NCI-H2107 (cell line): ENCODE data around the gene RAB27A.
"Not testable (repeated sequence)": the region's sequence is repeated elsewhere in the genome, so short reads cannot be mapped to it uniquely, and the experiment has no call there.

Experiments used
- DNase-seq: peaks from one replicate; lab custom pipeline; 2025; lab: John Stamatoyannopoulos, UW

RAB27A gene

DNA sequence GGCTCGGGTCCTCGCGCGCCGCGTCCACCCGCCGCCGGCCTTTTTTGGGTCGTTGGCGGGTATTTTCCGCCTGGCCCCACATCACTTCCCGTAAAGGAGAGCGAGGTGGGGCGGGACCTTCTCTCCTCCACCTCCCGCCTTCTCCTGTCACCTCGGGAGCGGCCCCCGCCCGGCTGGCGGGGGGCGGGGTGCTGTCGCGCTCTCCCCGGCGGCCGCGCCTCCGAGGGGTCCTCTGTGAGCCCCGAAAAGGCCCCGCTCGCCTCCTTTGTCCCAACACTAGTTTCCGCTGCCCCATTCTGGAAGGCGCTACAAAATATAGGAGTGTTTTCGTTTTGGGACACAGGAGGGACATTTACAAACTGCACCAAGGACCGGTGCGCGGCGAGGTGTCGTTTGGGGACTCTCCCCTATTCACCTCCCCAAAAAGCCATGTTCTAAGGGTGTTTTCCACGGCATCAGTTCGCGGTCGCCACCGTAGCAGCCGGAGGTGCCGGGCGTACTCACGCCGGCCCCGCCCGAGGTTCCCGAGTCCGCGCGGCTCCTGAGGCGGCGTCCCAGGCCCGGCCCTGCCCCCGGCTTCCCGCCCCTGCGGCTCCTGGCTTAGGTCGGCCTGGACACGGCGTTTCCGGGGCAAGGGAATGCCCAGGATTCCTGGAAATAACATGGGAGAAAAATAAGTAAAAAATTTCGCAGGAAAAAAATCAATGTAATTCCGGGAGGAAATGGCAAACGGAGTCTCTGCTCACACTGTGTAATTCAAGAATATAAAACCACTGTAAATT lies at the start of gene RAB27A:
RAB27A (minus strand) TSS at position 68 of the 782 bp plus-strand sequence. CDS start 54,879 bp downstream, outside the sequence.
- DNase-seq, result peak; percentile 2

DNA sequence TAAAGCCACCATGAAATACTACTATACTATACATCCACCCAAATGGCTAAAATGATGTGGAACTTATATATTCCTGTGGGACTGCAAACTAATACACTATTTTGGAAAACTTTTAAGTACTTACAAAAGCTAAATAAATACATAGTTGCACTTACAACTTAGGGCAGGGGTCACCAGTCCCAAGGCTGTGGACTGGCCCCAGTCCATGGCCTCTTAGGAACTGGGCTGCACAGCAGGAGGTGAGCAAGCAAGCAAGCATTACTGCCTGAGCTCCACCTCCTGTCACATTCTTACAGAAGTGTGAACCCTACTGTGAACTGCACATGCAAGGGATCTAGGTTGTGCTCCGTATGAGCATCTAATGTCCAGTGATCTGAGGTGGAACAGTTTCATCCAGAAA lies 47.5 kb upstream of the RAB27A start:
- no peak for DNase-seq

DNA sequence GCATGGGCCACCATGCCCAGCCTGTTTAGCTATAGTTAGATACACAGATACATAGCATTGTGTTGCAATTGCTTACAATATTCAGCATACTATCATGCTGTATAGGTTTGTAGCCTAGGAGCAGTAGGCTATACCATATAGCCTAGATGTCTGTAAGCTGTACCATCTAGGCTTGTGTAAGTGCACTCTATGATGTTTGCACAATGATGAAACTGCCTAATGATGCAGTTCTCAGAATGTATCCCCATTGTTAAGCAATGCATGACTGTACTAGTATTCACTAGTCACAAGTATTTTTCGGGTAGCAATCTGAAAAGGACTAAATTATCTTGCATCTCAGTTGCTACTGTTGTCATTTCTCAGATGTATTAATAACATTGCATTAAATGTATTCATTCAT lies 45.4 kb upstream of the RAB27A start:
- DNase-seq, result no peak

DNA sequence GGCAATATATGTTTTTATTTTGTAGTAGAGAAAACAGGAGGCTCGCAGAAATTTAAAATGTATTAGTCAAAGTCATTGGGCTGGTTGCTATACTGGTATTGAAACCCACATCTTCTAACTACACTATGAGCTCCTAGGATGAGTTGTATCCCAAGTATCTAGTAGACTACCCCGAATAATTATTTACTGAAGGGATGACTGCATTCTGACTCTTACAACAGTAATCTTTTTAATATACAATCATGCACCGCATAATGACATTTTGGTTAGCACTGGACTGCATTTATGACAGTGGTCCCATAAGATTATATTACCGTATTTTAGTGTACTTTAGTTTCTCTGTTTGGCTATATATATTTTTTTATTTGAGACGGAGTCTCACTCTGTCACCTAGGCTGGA lies 44.8 kb upstream of the RAB27A start:
- DNase-seq, result no peak

DNA sequence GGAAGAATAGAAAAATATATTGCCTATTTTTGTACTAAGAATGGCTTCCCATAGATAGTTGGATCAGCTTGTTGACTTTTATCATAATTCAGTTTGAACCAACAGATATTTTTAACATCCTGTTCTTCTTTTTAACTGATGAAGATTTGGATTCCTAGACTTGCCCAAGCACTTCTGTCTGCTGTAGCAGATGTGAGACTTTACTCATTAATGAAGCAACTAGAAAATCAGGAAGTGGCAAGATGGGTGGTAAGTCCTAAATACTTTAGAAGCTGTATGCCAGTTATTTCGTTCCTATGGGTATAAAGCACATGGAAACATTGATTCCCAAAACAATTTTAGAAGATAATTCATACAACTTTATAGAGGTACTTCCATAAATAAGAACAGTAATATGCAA lies 37.8 kb upstream of the RAB27A start:
- no peak for DNase-seq

DNA sequence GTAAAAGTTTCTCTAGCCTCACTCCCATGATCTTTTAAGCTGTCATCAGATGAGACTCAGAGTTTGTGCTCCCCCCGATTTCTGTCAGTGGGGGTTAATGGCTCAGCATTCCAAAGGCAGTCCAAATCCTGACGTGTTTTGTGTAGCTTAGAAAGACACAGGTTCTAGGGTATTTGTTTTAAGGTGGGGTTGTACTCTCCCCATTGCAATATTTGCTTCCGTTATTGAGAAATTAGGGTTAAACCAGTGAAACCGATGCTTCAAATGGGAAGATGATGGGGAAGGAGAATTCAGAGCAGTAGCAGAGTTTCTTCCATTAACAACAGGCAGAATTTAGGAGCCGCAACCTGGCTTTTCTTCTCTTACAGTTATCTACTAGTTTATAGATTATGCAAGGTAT lies 32.9 kb upstream of the RAB27A start:
- no peak for DNase-seq

DNA sequence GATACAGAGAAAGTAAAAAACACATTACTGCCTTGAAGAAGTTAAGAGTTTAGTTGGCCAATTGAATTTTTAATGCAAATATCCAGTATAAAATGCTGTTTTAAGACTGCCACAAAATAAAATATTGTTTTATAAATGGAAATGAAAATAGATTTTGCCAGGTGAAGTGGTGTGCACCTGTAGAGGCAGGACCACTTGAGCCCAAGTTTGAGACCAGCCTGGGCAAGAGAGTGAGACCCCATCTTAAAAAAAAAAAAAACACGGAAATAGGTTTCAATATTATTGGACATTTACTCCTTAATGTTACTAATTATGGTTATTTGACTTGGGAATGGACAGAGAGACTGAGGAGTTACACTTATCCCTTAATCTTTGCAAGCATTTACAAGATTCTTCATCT lies 31.4 kb upstream of the RAB27A start:
- no peak for DNase-seq

DNA sequence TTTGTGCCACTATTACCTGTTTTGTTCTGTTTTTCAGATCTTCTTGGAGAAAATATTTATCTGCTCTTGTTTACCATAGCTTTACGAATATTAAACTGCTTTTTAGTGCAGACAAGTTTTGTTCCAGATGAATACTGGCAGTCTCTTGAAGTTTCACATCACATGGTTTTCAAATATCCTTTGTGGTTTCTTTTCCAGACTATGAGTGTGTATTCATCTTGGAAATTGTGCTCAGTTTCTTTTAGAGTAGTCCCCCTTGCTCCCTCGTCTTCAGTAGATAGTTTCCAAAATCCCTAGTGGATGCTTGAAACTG lies 30.6 kb upstream of the RAB27A start:
- no peak for DNase-seq

DNA sequence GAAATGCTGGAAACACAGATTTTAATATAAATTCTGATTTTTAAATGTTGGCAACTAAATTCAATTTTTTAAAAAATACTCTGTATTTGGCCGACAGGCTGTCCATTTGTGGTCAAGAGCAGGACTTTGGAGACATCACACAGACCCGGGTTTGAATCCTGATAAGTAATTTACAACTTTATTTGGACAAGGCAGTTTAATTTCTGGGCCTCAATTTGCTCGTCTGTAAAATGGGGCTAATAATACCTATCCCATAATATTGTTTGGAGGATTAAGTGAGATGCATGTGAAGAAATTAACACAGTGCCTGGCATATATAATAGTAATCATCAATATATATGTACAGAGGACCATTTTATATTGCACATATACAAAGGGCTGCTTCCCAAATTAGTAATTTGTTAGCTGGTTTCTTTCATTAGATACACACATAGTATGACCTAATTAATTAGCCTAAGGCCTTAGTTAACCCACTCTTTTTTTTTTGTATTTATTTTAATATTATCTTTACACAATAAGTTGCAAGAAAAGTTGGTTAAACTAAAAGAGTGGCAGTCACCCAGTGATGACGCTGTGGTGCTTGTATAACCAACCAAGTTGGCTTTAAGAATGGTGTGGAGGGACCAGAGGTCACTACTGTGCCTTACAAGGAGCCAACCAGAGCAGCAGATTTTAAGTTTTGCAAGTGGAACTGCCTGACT lies 30.1 kb upstream of the RAB27A start:
- no peak for DNase-seq

DNA sequence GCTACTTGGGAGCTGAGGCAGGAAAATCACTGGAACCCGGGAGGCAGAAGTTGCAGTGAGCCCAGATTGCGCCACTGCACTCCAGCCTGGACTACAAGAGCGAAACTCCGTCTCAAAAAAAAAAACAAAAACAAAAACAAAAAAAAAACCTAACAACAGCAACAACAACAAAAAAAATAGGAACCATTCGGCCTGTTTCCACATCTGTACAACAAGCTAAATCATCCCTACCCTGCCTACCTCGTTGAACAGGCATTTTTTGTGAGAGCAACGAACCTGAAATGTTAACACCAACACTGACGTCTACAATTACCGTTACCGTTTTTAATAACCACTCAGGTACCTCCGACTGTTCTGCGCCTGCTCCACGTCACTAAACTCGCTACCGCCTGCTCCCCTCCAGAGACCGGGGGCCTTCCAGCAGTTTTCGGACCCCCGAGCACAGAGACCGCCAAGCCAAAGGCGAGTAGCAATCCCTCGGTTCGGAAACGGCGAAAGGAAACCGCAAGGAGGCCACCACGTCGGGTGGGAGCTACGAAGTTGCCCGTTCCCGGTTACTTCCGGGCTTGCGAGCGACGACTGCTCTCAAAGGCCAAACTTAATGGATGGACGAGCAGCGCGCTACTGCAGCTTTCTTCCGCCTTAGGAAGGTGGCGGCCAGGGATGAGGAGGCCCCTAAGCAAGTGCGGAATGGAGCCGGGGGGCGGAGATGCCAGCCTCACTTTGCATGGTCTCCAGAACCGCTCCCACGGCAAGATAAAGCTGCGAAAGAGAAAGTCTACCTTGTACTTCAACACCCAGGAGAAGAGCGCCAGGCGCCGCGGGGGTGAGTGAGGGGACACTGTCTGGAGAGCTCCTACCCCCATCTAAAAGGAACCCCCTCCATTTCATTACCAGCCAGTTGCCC lies 29.2 kb upstream of the RAB27A start, which contains the start of the genes PIGB and PIGBOS1:
PIGB (plus strand) TSS at position 635 of the 907 bp plus-strand sequence; CDS start at position 664, 29 bp downstream.
PIGBOS1 (minus strand) TSS at position 536 of the 907 bp plus-strand sequence. CDS start 1,331 bp downstream, outside the sequence.
- peak; percentile 33 for DNase-seq

DNA sequence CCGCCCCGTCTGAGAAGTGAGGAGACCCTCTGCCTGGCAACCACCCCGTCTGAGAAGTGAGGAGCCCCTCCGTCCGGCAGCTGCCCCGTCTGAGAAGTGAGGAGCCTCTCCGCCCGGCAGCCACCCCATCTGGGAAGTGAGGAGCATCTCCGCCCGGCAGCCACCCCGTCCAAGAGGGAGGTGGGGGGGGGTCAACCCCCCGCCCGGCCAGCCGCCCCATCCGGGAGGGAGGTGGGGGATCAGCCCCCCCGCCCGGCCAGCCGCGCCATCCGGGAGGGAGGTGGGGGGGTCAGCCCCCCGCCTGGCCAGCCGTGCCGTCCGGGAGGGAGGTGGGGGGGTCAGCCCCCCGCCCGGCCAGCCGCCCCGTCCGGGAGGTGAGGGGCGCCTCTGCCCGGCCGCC lies 13.2 kb upstream of the RAB27A start:
- not testable (repeated sequence) for DNase-seq

DNA sequence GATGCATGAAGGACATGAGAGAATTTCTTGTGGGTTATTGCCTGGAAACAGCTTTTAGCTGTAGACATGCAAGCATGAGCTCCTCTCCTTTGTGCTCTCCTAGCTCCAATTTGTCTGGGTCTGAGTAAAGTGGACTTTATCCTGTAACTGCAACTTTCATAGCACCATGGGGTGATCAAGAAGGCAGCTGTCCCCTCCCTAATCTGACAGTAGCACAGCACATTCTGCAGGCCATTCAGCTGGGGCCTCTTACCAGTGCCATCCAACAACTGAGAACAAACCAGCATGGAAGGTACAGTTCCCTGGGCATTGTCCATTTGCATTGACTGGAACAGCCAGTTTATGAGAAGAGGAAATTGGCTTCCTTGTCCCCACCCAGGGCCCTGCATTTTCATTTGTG lies 7.7 kb upstream of the RAB27A start:
- DNase-seq, result no peak

DNA sequence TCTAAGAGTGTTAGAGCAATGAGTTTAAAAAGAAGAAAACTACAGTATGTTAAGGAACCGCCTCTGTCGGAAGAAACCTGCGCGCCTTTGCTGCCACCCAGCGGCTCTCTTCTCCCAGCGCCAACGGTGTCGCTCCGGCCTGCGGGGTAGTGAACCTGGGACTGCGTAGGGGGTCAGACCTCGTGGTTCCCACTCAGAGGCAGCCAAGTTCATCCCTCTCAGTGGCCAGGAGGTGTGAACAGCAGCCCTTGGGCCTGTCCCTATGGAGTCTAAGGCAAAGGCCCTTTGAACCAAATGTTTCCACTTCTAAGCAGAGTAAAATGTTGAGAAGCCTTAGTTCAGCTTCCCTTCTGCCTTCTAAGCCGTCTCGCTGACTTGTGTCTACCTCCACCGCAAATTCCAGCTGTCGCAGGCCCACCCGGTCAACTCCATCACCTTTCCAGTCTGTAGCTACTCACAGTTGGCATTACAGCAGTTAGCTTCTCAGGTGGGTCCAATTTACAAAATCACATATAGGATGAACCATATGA lies 980 bp upstream of the RAB27A start:
- DNase-seq, result peak; percentile 4

DNA sequence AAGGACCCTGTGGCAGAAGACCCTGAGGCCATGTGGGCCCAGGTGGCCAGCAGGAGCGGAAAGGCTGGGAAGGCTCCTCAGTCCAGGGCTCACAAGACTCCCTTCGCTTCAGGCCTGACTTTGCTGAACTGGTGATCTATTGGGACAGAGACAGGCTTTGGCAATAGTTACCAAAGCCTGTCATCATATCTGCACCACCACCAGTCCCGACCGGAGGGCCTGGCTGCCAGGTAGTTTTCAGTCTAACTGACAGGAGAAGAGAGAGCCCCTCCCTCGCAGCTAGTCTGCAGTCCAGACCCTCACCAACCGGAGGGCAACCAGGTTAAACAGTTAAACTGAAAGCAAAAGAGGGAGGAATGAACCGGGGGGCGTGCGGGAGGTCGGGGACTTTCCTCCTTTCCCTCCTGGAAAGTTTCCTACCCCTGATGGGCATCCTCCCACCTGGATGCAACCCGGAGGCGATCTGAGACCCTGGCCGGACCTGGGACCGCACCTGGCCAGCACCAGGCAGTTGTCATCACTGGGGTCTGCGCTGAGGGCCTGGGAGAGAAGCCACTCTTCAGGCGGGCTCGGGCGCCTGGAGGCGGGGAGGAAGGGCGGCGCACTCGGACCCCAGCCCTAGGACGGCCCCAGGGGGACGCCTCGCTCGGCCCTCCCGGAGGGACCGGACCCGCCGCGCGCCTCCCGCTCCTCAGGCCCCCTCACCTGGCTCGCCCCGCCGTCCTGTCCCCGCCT lies 435 bp downstream of the RAB27A start:
- no peak for DNase-seq

DNA sequence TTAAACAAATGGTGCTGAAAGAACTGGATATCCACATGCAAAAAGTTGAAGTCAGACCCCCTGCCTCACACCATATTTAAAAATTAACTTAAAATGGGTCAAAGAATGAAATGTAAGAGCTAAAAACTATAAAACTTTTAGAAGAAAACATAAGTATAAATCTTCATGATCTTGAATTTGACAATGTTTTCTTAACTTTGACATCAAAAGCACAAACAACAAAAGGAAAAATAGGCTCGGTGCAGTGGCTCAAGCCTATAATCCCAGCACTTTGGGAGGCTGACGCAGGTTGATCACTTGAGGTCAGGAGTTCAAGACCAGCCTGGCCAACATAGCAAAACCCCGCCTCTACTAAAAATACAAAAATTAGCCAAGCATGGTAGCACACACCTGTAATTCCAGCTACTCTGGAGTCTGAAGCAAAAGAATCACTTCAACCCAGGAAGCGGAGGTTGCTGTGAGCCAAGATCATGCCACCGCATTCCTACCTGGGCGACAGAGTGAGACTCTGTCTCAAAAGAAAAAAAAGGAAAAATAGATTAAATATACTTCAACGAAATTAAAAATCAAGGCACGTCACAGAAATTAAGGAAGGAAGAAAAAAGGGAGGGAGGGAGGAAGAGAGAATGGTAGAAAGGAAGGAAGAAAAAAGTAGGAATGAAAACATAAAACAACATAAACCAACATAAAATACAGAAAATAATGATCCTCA lies 1.5 kb downstream of the RAB27A start:
- no peak for DNase-seq

DNA sequence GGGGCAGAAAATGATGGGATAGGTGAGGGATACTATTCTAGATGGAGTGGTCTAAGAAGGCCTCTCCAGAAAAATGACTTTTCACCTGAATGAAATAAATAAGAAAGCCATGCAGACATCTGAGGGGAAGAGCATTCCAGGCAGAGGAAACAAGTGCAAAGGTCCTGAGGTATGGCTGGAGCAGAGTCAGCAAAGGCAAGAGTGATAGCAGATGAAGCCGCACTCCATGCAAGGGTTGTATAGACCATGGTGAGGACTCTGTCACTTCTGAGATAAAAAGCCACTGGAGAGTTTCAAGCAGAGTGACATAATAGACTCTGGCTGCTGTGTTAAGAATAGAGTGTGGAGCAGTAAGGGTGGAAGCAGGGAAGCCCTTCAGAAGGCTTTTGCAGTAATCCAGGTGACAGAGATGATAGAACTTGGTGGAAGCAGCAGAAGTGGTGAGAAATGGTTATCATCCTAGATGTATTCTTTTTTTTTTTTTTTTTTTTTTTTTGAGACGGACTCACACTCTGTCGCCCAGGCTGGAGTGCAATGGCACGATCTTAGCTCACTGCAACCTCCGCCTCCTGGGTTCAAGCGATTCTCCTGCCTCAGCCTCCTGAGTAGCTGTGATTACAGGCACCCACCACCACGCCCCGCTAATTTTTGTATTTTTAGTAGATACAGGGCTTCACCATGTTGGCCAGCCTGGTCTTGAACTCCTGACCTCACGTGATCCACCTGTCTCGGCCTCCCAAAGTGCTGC lies 3.0 kb downstream of the RAB27A start:
- DNase-seq, result not testable (repeated sequence)

DNA sequence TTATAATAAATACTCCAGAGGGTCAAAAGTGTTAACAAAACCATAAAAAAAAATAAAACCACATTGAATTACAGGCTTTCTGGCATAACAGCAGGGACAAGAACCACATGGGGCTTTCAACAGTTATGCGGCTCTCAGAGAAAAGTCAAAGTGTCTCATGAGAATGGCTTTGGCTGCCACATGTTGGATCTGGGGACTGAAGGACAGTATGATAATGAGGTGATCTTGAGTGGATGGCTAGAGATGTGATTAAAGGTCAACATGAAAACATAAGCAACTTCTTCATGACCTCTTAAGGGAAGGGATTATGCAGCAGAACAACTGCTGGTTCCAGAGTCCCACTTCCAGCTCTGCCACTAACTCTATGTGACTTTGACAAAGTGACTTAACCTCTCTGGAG lies 5.2 kb downstream of the RAB27A start:
- no peak for DNase-seq

DNA sequence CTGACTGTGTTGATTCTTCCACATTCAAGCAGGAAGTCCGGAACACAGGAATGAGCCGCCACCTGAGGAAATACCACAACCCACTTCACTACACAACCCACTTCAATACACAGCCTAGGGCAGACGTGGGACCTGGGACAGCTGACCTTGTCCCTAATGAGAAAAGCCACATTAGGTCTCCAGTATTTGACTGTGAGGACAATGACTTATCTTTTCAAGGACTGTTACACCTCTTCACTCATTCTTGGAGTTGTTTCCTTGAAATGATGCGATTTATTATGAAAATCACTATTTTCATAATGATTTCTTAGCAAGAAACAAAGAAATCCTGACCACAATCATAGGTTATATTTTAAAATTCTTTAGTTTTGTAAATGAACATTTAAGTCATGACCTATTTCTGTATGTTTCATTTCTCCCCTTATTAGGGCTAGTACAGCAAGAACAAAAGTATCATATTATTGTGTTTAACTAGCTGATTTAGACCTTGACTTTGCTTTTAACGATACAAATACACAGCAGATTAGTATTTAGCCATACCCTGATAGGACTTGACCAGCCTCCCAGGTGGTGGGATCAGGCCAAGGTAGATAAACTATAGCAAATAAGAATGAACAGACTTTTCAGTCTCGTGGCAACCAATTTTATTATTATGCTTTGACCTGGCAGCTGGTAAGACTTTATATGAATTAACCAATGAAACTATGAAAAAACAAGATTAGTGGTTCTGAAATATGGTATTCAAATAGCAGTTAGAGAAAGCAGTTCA lies 6.0 kb downstream of the RAB27A start:
- DNase-seq, result no peak

DNA sequence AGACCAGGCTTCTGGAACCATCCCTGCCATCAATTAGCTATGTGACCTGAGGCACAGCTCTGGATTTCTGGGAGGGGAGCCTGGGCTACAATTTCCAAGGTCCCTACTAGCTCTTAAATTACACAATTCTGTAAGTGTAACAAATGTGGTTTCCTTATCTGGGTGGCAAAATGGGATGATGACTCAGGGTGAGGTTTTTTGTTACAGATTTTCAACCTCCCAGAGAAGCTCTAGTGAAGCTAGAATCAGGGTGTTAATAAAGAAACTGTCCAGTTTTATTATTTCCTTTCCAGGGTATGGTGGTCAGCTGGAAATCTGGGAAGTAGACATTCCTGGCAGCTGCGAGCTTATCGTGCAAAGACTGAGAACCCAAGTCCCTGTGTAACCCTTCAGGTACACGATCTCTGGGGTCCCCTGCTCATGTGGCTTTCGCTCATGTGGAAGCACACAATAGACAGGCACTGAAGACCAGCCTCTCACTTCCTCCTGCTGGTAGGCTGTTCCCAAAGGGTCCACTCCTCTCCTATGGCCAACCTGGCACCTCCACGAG lies 7.3 kb downstream of the RAB27A start:
- no peak for DNase-seq
